K562 (cell line): Measurements from ENCODE around the gene KIF17. TPM values are rescaled to one million over a fixed set of nuclear protein-coding genes. Genes with fewer than 3 reads are reported as not detected.
A peak's percentile ranks its signal among the peaks of the same experiment; 100 is the strongest.

ENCODE experiments used
- ARNT ChIP-seq, 2 experiments: fragments of 450-650 bp; IDR thresholded peaks; 2 replicates each; pipeline ENCODE4 v1.6.1; 2016; ENCODE audit warnings: mild to moderate bottlenecking in 1 of 2
- BDP1 ChIP-seq: IDR thresholded peaks from 3 replicates; pipeline ENCODE4 v1.6.1; 2011; ENCODE audit not compliant: insufficient read length, insufficient read depth
- CAMTA2 ChIP-seq: fragments of 250-450 bp; sonication (Bioruptor Pico); conservative IDR thresholded peaks from 2 replicates; pipeline ENCODE4 v1.5.1; 2022
- CBFA2T2 ChIP-seq: fragments of 450-650 bp; conservative IDR thresholded peaks from 2 replicates; pipeline ENCODE4 v1.6.1; 2017; ENCODE audit warnings: mild to moderate bottlenecking
- CREB1 ChIP-seq, 2 experiments: sonication (generic) in 1 of 2; formaldehyde crosslinking in 1 of 2; IDR thresholded peaks; 2 replicates each; pipeline versions ENCODE4 v1.6.1 to v1.8.0; 2012 to 2022; ENCODE audit warnings: inconsistent platforms in 1 of 2, mild to moderate bottlenecking in 1 of 2, missing genetic modification reagents in 1 of 2, moderate library complexity in 1 of 2
- GABPB2 ChIP-seq: fragments of 250-450 bp; sonication (Bioruptor Pico); conservative IDR thresholded peaks from 2 replicates; pipeline ENCODE4 v1.5.1; 2021; ENCODE audit warnings: mild to moderate bottlenecking
- GTF2E2 ChIP-seq: fragments of 200-800 bp; sonication (Bioruptor generic); IDR thresholded peaks from 2 replicates; pipeline ENCODE4 v1.6.1; 2016; ENCODE audit warnings: missing genetic modification characterization, missing compliant biosample characterization
- GTF3C2 ChIP-seq: IDR thresholded peaks from 3 replicates; pipeline ENCODE4 v1.6.1; 2011; ENCODE audit warnings: borderline replicate concordance, mild to moderate bottlenecking, moderate library complexity; ENCODE audit not compliant: insufficient read length; ENCODE audit errors: extremely low read depth
- KDM1A ChIP-seq, 2 experiments: fragments of 450-650 bp; IDR thresholded peaks; 2 replicates each; pipeline ENCODE4 v1.6.1; 2016; ENCODE audit warnings: mild to moderate bottlenecking in 2 of 2
- L3MBTL2 ChIP-seq: fragments of 450-650 bp; IDR thresholded peaks from 2 replicates; pipeline ENCODE4 v1.6.1; 2016; ENCODE audit warnings: mild to moderate bottlenecking, moderate library complexity
- NR2C1 ChIP-seq, 2 experiments: fragments of 450-650 bp; IDR thresholded peaks; 2 replicates each; pipeline ENCODE4 v1.6.1; 2017; ENCODE audit warnings: mild to moderate bottlenecking in 2 of 2, antibody characterized with exemption in 1 of 2, inconsistent platforms in 1 of 2, missing compliant biosample characterization in 1 of 2, missing genetic modification characterization in 1 of 2
- NR3C1 ChIP-seq: sonication (generic); formaldehyde crosslinking; IDR thresholded peaks from 2 replicates; pipeline ENCODE4 v1.8.1; 2022; ENCODE audit warnings: missing genetic modification reagents
- PCBP1 ChIP-seq: fragments of 200-400 bp; formaldehyde crosslinking; IDR thresholded peaks from 2 replicates; pipeline ENCODE4 v1.6.1; 2018; ENCODE audit warnings: mild to moderate bottlenecking, low read depth, low read length; ENCODE audit not compliant: poor library complexity, severe bottlenecking
- PHF21A ChIP-seq: fragments of 450-650 bp; IDR thresholded peaks from 2 replicates; pipeline ENCODE4 v1.6.1; 2017; ENCODE audit warnings: low read depth, borderline replicate concordance
- RFX1 ChIP-seq: fragments of 450-650 bp; IDR thresholded peaks from 2 replicates; pipeline ENCODE4 v1.6.1; 2016; ENCODE audit warnings: mild to moderate bottlenecking, moderate library complexity
- SMAD1 ChIP-seq: fragments of 150-350 bp; IDR thresholded peaks from 2 replicates; pipeline ENCODE4 v1.6.1; 2014; ENCODE audit warnings: low read length, low read depth; ENCODE audit not compliant: partially characterized antibody
- polyA plus RNA-seq, 8 experiments: library from polyadenylated mRNA; depleted of rRNA in 4 of 8; stranded (reverse) in 5 of 8; unstranded in 3 of 8; fragments of >200 nt; fragmentation: Nextera tagmentation in 2 of 8; fragmentation: Illumina TruSeq in 1 of 8; extraction: Ambion mirVana in 2 of 8; extraction: Trizol in 1 of 8; gene quantifications; 2 replicates each; pipeline versions ENCODE4 v1.2.1 to v1.2.3, GENCODE V29; 2011 to 2014; ENCODE audit warnings: inconsistent platforms in 1 of 8, missing spikeins in 1 of 8
- total RNA-seq, 7 experiments: library from RNA; depleted of rRNA in 6 of 7; stranded (reverse); fragments of >200 nt in 6 of 7; fragmentation: Illumina TruSeq in 2 of 7; extraction: Trizol in 2 of 7; gene quantifications; 2 replicates each; pipeline versions ENCODE4 v1.2.1 to v1.2.3, GENCODE V29; 2011 to 2021; ENCODE audit warnings: low replicate concordance in 1 of 7
- TF ChIP-seq, protein P1 (sequence below): fragments of 250-450 bp; sonication (Bioruptor Pico); IDR thresholded peaks from 2 replicates; pipeline ENCODE4 v1.6.1; 2021; ENCODE audit warnings: mild to moderate bottlenecking
- TF ChIP-seq, protein P2 (sequence below), 2 experiments: fragments of 450-650 bp; IDR thresholded peaks; 2 replicates each; pipeline ENCODE4 v1.6.1; 2018; ENCODE audit warnings: mild to moderate bottlenecking in 2 of 2, low read depth in 1 of 2; ENCODE audit not compliant: partially characterized antibody in 2 of 2
- TF ChIP-seq, protein P3 (sequence below): fragments of 450-650 bp; formaldehyde crosslinking; IDR thresholded peaks from 2 replicates; pipeline ENCODE4 v1.4.0; 2020; ENCODE audit warnings: mild to moderate bottlenecking, moderate library complexity

Gene KIF17
- total and polyA plus RNA-seq, 9 of the 15 experiments (the other 6 are each of a cell fraction or from before 2014, with no cell fraction given), result 0.04 to 0.47 (median 0.18) TPM; not detected in 5

DNA sequence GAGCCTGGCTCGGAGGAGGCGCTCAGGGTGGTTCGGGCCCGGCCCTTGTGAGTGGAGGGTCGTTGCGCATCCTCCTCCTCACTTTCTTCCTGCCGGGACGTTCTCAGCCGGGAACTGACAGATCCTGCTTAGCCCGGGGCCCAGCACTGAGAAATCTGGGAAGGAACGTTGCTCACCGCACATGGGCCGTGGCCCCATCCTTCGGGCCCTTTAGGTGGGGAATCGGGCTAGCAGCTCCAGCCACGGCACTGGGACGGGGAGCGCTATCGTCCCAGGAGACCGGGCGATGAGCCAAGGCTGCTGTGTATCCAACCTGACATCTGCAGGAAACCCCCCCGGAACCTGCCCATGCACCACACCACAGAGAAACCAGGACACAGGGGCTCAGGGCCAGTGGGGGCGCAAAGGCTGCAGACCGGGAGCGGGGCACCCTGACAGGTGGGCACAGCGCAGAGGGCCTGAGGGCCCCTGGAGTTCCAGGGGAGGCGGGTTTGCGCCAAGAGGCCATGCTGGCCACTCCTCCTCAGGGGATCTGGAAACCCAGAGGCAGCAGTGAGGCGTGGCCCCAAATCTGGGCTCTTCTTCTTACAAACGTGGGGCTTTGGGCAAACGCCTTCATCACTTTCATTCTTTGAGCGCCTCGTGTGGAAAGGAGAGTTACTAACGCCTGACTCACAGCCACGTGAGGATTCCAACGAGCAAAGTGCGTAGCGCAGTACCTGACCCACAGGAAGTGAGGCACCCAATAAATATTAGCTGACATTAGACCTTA is 15.0 kb upstream of the KIF17 start, which contains the start of gene SH2D5 (continued):
- TF ChIP-seq PHF21A (peak; percentile 64; the same call in 1 of the 2 replicates), RFX1 (no peak), SMAD1 (no peak), NR2C1 (IDR thresholded peaks at IDR 0.05) (no peak), NR2C1 (tag; IDR thresholded peaks at IDR 0.05) (0 out of 2 replicates have a peak, but pooled peaks have one; percentile 9), ARNT (IDR thresholded peaks at IDR 0.05) (0 out of 4 replicates have a peak, but pooled peaks of 1 of the 2 experiments have one; percentile 35), L3MBTL2 (peak; percentile 96), GTF3C2 (no peak), CAMTA2 (no peak), CREB1 (IDR thresholded peaks at IDR 0.05) (no peak), CREB1 (CRISPR knock-in tag; IDR thresholded peaks at IDR 0.05) (peak; percentile 49; the same call in 1 of the 2 replicates), NR3C1 (CRISPR knock-in tag) (no peak), GABPB2 (CRISPR knock-in tag) (no peak), KDM1A (IDR thresholded peaks at IDR 0.05) (0 out of 4 replicates have a peak, but pooled peaks of 1 of the 2 experiments have one; percentile 22), GTF2E2 (no peak), CBFA2T2 (peak; percentile 25; the same call in 1 of the 2 replicates), BDP1 (no peak), PCBP1 (no peak)
- TF ChIP-seq, protein P1, sequence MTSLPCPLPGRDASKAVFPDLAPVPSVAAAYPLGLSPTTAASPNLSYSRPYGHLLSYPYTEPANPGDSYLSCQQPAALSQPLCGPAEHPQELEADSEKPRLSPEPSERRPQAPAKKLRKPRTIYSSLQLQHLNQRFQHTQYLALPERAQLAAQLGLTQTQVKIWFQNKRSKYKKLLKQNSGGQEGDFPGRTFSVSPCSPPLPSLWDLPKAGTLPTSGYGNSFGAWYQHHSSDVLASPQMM (CRISPR knock-in tag), result no peak
- TF ChIP-seq, protein P2, sequence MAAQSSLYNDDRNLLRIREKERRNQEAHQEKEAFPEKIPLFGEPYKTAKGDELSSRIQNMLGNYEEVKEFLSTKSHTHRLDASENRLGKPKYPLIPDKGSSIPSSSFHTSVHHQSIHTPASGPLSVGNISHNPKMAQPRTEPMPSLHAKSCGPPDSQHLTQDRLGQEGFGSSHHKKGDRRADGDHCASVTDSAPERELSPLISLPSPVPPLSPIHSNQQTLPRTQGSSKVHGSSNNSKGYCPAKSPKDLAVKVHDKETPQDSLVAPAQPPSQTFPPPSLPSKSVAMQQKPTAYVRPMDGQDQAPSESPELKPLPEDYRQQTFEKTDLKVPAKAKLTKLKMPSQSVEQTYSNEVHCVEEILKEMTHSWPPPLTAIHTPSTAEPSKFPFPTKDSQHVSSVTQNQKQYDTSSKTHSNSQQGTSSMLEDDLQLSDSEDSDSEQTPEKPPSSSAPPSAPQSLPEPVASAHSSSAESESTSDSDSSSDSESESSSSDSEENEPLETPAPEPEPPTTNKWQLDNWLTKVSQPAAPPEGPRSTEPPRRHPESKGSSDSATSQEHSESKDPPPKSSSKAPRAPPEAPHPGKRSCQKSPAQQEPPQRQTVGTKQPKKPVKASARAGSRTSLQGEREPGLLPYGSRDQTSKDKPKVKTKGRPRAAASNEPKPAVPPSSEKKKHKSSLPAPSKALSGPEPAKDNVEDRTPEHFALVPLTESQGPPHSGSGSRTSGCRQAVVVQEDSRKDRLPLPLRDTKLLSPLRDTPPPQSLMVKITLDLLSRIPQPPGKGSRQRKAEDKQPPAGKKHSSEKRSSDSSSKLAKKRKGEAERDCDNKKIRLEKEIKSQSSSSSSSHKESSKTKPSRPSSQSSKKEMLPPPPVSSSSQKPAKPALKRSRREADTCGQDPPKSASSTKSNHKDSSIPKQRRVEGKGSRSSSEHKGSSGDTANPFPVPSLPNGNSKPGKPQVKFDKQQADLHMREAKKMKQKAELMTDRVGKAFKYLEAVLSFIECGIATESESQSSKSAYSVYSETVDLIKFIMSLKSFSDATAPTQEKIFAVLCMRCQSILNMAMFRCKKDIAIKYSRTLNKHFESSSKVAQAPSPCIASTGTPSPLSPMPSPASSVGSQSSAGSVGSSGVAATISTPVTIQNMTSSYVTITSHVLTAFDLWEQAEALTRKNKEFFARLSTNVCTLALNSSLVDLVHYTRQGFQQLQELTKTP (IDR thresholded peaks at IDR 0.05; ENCODE audit: low read depth in 1 of 2, partially characterized antibody in 2 of 2), result no peak
- TF ChIP-seq, protein P3, sequence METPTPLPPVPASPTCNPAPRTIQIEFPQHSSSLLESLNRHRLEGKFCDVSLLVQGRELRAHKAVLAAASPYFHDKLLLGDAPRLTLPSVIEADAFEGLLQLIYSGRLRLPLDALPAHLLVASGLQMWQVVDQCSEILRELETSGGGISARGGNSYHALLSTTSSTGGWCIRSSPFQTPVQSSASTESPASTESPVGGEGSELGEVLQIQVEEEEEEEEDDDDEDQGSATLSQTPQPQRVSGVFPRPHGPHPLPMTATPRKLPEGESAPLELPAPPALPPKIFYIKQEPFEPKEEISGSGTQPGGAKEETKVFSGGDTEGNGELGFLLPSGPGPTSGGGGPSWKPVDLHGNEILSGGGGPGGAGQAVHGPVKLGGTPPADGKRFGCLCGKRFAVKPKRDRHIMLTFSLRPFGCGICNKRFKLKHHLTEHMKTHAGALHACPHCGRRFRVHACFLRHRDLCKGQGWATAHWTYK (CRISPR knock-in tag), result no peak
